Spleen (tissue), 11 donors: ENCODE data around the gene CDH13. TPM values are rescaled to one million over a fixed set of nuclear protein-coding genes. Genes with fewer than 3 reads are reported as not detected.

Experiments used
- DNase-seq: peaks from one replicate; pipeline ENCODE4 v3.0.0-alpha.2; 2020
- H3K27ac ChIP-seq, 8 donors: fragments of 200-600 bp; sonication (generic) in 7 of 8; 1 replicate in 4 of 8; 2 replicates in 4 of 8; pipeline versions ENCODE4 v1.5.0 to v1.8.0; 2016 to 2021; ENCODE audit warnings: inconsistent platforms in 4 of 8, mild to moderate bottlenecking in 4 of 8, moderate library complexity in 1 of 8
- H3K27me3 ChIP-seq, 7 donors: fragments of 200-600 bp; sonication (generic) in 6 of 7; replicated peaks in 1 of 7; 1 replicate in 4 of 7; 2 replicates in 3 of 7; pipeline versions ENCODE4 v1.5.0 to v1.8.0; 2016 to 2021; ENCODE audit warnings: inconsistent platforms in 3 of 7, mild to moderate bottlenecking in 1 of 7
- H3K36me3 ChIP-seq, 6 donors: fragments of 200-600 bp; sonication (generic) in 5 of 6; 1 replicate in 4 of 6; 2 replicates in 2 of 6; pipeline versions ENCODE4 v1.5.0 to v1.8.0; 2016 to 2021; ENCODE audit warnings: inconsistent platforms in 2 of 6
- H3K4me1 ChIP-seq, 6 donors: fragments of 200-600 bp; sonication (generic) in 5 of 6; 1 replicate in 3 of 6; 2 replicates in 3 of 6; pipeline versions ENCODE4 v1.5.0 to v1.8.0; 2016 to 2021; ENCODE audit warnings: inconsistent platforms in 3 of 6
- H3K4me3 ChIP-seq, 8 donors: fragments of 200-600 bp; sonication (generic) in 7 of 8; 1 replicate in 4 of 8; 2 replicates in 4 of 8; pipeline versions ENCODE4 v1.5.0 to v1.8.0; 2016 to 2021; ENCODE audit warnings: inconsistent platforms in 4 of 8, mild to moderate bottlenecking in 4 of 8, moderate library complexity in 2 of 8
- H3K9me3 ChIP-seq, 8 donors: fragments of 200-600 bp; sonication (generic) in 7 of 8; 1 replicate in 4 of 8; 2 replicates in 4 of 8; pipeline versions ENCODE4 v1.5.0 to v1.8.0; 2016 to 2021; ENCODE audit warnings: inconsistent platforms in 4 of 8
- POLR2A ChIP-seq, 3 donors: fragments of 450-650 bp; IDR thresholded peaks; one replicate each; pipeline ENCODE4 v1.5.1; 2017; ENCODE audit warnings: antibody characterized with exemption in 3 of 3, mild to moderate bottlenecking in 1 of 3
- POLR2AphosphoS5 ChIP-seq, 3 donors: sonication (generic); formaldehyde crosslinking; IDR thresholded peaks; one replicate each; pipeline ENCODE4 v1.5.1; 2017; ENCODE audit warnings: antibody characterized with exemption in 3 of 3
- WGBS, 5 donors: extraction: QIAGEN DNeasy Blood & Tissue Kit in 3 of 5; methylation state at CpG; one replicate each; pipeline versions ENCODE4 v1.1.5 to v1.1.7; 2013 to 2018; 5-methylcytosine and 5-hydroxymethylcytosine counted together
- intact Hi-C: fragments of 100-400 bp; cut with DNase I; formaldehyde crosslinking; loops from one replicate; pipeline ENCODE4 v1.15.0; 2023; ENCODE audit warnings: low total_unique reads
- polyA plus RNA-seq, 3 donors: library from polyadenylated mRNA; stranded (reverse); fragments of 200-250 nt; gene quantifications; one replicate each; pipeline ENCODE4 v1.2.1, GENCODE V29; 2013
- total RNA-seq, 7 donors: library from RNA; depleted of rRNA in 3 of 7; stranded (reverse); fragments of >200 nt in 3 of 7; fragmentation: NEBNext Ultra II Directional in 4 of 7; extraction: Animal tissue kit (Norgen Biotek cat#: 25700) in 4 of 7; gene quantifications; one replicate each; pipeline versions ENCODE4 v1.1.0 to v1.2.1, GENCODE V29; 2016 to 2021
- TF ChIP-seq, protein P1 (sequence below), 11 experiments: fragments of 200-600 bp in 7 of 11; fragments of 450-650 bp in 4 of 11; sonication (generic) in 4 of 11; IDR thresholded peaks in 8 of 11; conservative IDR thresholded peaks in 3 of 11; 1 replicate in 7 of 11; 2 replicates in 4 of 11; pipeline versions ENCODE4 v1.4.0 to v1.8.0; 2016 to 2021; ENCODE audit warnings: antibody characterized with exemption in 11 of 11, inconsistent platforms in 4 of 11, mild to moderate bottlenecking in 1 of 11
- donor health status: healthy with polysubstance abuse.
- donor health status: DM: no; HTN: no; CAD: no; lungs with moderate emphysema.
- donor health status: DM: no; HTN: no; CAD: no.
- donor health status: Bipolar disorder and iron deficiency.
- donor health status: healthy.
- donor health status: DM: no; HTN: no; CAD: no.
- donor health status: DM: yes; HTN: yes; CAD: no.

Gene CDH13
- total and polyA plus RNA-seq, 10 donors = 0.13 to 4.6 (median 1.1) TPM

- H3K4me1 ChIP-seq = no peaks in the 10 kb centered on the region
- H3K36me3 ChIP-seq = no peaks in the 10 kb centered on the region
- no peak overlapping the region for H3K4me3 ChIP-seq
- DNase-seq = no peak
- H3K9me3 ChIP-seq = peaks cover 0 to 2% (median under 1%) of the 10 kb centered on the region in 8 donors
- H3K27me3 ChIP-seq = no peaks in the 10 kb centered on the region
- H3K27ac ChIP-seq = no peak overlapping the region
- intact Hi-C loops = no loop called here
- no peak for TF ChIP-seq POLR2A (IDR thresholded peaks at IDR 0.05)
- TF ChIP-seq, protein P1, sequence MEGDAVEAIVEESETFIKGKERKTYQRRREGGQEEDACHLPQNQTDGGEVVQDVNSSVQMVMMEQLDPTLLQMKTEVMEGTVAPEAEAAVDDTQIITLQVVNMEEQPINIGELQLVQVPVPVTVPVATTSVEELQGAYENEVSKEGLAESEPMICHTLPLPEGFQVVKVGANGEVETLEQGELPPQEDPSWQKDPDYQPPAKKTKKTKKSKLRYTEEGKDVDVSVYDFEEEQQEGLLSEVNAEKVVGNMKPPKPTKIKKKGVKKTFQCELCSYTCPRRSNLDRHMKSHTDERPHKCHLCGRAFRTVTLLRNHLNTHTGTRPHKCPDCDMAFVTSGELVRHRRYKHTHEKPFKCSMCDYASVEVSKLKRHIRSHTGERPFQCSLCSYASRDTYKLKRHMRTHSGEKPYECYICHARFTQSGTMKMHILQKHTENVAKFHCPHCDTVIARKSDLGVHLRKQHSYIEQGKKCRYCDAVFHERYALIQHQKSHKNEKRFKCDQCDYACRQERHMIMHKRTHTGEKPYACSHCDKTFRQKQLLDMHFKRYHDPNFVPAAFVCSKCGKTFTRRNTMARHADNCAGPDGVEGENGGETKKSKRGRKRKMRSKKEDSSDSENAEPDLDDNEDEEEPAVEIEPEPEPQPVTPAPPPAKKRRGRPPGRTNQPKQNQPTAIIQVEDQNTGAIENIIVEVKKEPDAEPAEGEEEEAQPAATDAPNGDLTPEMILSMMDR (IDR thresholded peaks at IDR 0.05 in 8 of 11, conservative IDR thresholded peaks at IDR 0.05 in 3 of 11) = no peak
- no peak for TF ChIP-seq POLR2AphosphoS5 (IDR thresholded peaks at IDR 0.05)
Observed at GRCh38 chr16:82819286-82819685, 192.5 kb downstream of the CDH13 start.

- TF ChIP-seq POLR2A (IDR thresholded peaks at IDR 0.05) = no peak
- TF ChIP-seq, protein P1 (IDR thresholded peaks at IDR 0.05 in 8 of 11, conservative IDR thresholded peaks at IDR 0.05 in 3 of 11) = no peak
- TF ChIP-seq POLR2AphosphoS5 (IDR thresholded peaks at IDR 0.05) = no peak
- Histone ChIP-seq H3K4me1 (no peaks in the 10 kb centered on the region), H3K27me3 (no peaks in the 10 kb centered on the region), H3K9me3 (peaks cover 0 to 10% (median 5%) of the 10 kb centered on the region in 8 donors), H3K4me3 (no peak overlapping the region), H3K27ac (no peak overlapping the region), H3K36me3 (no peaks in the 10 kb centered on the region)
- 85 to 94% (median 92%) methylated on average over 2 of the region's 2 CpGs for WGBS, 5 donors
- intact Hi-C loops = no loop called here
- DNase-seq = no peak
Observed at GRCh38 chr16:82820855-82821254, 194.1 kb downstream of the CDH13 start.

DNA sequence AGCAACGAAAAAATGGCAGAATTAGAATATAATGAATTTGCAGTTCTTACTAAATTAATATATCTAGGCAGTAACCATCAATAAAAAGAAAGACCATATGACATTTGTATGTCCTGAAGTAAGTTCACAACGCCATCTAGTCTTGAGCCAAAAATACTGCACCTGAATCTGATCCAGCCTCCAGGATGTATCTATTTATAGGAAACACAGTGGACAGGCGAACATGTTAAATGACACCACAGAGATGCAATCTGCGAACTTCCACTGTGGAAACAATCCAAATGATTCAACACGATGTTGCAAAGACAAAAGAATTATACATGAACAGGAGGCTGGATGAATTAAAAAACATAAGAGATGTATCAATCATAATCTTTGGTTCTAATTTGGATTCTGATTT, 197.6 kb downstream of the CDH13 start:
- H3K27me3 ChIP-seq = no peaks in the 10 kb centered on the region
- no peaks in the 10 kb centered on the region for H3K36me3 ChIP-seq
- no peaks in the 10 kb centered on the region for H3K4me1 ChIP-seq
- H3K9me3 ChIP-seq = peaks cover 0 to 10% (median 5%) of the 10 kb centered on the region in 8 donors
- no peak overlapping the region for H3K4me3 ChIP-seq
- TF ChIP-seq POLR2A (IDR thresholded peaks at IDR 0.05) (no peak), POLR2AphosphoS5 (IDR thresholded peaks at IDR 0.05) (no peak)
- TF ChIP-seq, protein P1 (IDR thresholded peaks at IDR 0.05 in 8 of 11, conservative IDR thresholded peaks at IDR 0.05 in 3 of 11) = no peak
- no peak for DNase-seq
- no peak overlapping the region for H3K27ac ChIP-seq
- 76 to 85% (median 79%) methylated on average over 5 of the region's 5 CpGs for WGBS, 5 donors
- intact Hi-C loops = no loop called here

DNA sequence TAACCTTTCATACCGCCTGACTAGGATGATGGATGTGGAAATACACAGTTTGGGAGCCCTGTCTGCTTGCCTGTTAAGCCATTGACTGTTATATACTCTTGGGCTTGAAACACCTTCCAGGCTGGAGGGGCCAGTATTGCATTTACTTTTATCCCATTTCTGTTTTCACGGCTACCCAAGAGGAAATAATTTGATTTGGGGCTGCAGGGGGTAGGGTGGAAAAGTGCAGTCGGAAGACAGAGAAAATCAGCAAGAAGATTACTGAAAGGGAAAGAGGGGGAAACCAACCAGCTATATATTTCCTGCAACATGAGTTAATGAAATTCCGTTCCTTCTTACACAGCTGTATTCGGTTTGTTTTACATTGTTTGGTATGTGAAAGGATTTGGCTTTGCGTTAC, 202.5 kb downstream of the CDH13 start:
- Histone ChIP-seq H3K27me3 (no peaks in the 10 kb centered on the region), H3K36me3 (no peaks in the 10 kb centered on the region), H3K9me3 (peaks cover 0 to 9% (median 4%) of the 10 kb centered on the region in 8 donors), H3K4me1 (no peaks in the 10 kb centered on the region), H3K27ac (no peak overlapping the region), H3K4me3 (no peak overlapping the region)
- WGBS, 5 donors = 84 to 89% (median 86%) methylated on average over 6 of the region's 6 CpGs
- DNase-seq = no peak
- TF ChIP-seq, protein P1 (IDR thresholded peaks at IDR 0.05 in 8 of 11, conservative IDR thresholded peaks at IDR 0.05 in 3 of 11) = no peak
- TF ChIP-seq POLR2A (IDR thresholded peaks at IDR 0.05) (no peak), POLR2AphosphoS5 (IDR thresholded peaks at IDR 0.05) (no peak)
- intact Hi-C loops = no loop called here
